Measurements from ENCODE around the gene STPG4. TPM values are rescaled to one million over a fixed set of nuclear protein-coding genes. Genes with fewer than 3 reads are reported as not detected.
A peak's percentile ranks its signal among the peaks of the same experiment; 100 is the strongest.

Gene STPG4
- total RNA-seq, 4 donors from 2014 or later, result not detected

GRCh38 chr2:47181176-47181575 is 26.1 kb upstream of the STPG4 start:
- Histone ChIP-seq H3K9me3 (no peaks in the 10 kb centered on the region), H3K27me3 (no peaks in the 10 kb centered on the region), H3K36me3 (no peaks in the 10 kb centered on the region), H3K4me1 (peaks cover 0 to 7% (median 6%) of the 10 kb centered on the region in 4 donors), H3K4me3 (no peak overlapping the region), H3K27ac (replicated peaks in 1 of 4) (no peak overlapping the region)
- WGBS, result 96% methylated on average over 1 of the region's 1 CpG
- intact Hi-C loops (cut with DNase I), result no loop called here
- no peak for DNase-seq (ENCODE audit: extremely low spot score)
- TF ChIP-seq POLR2AphosphoS5 (IDR thresholded peaks at IDR 0.05), result no peak
- no peak for TF ChIP-seq EP300 (IDR thresholded peaks at IDR 0.05)
- TF ChIP-seq POLR2A (IDR thresholded peaks at IDR 0.05; ENCODE audit: low read depth), result no peak
- no peak for TF ChIP-seq CTCF (IDR thresholded peaks at IDR 0.05)

- H3K4me1 ChIP-seq, result peaks cover 0 to 7% (median 6%) of the 10 kb centered on the region in 4 donors
- TF ChIP-seq POLR2A (IDR thresholded peaks at IDR 0.05; ENCODE audit: low read depth) (no peak), CTCF (IDR thresholded peaks at IDR 0.05) (no peak), POLR2AphosphoS5 (IDR thresholded peaks at IDR 0.05) (no peak), EP300 (IDR thresholded peaks at IDR 0.05) (no peak)
- H3K36me3 ChIP-seq, result no peaks in the 10 kb centered on the region
- H3K4me3 ChIP-seq, result no peak overlapping the region
- no peak for DNase-seq (ENCODE audit: extremely low spot score)
- 97% methylated on average over 1 of the region's 1 CpG for WGBS
- intact Hi-C loops (cut with DNase I), result no loop called here
- no peaks in the 10 kb centered on the region for H3K27me3 ChIP-seq
- H3K9me3 ChIP-seq, result no peaks in the 10 kb centered on the region
- no peak overlapping the region for H3K27ac ChIP-seq (replicated peaks in 1 of 4)
Measured at GRCh38 chr2:47180531-47180930, 25.4 kb upstream of the STPG4 start.

GRCh38 chr2:47179388-47179787 is 24.3 kb upstream of the STPG4 start:
- no peak for TF ChIP-seq POLR2AphosphoS5 (IDR thresholded peaks at IDR 0.05)
- TF ChIP-seq CTCF (IDR thresholded peaks at IDR 0.05), result no peak
- Histone ChIP-seq H3K36me3 (no peaks in the 10 kb centered on the region), H3K4me1 (peaks cover 1 to 7% (median 6%) of the 10 kb centered on the region in 4 donors), H3K27me3 (no peaks in the 10 kb centered on the region), H3K9me3 (no peaks in the 10 kb centered on the region), H3K27ac (replicated peaks in 1 of 4) (no peak overlapping the region), H3K4me3 (no peak overlapping the region)
- no peak for DNase-seq (ENCODE audit: extremely low spot score)
- intact Hi-C loops (cut with DNase I), result no loop called here
- 82% methylated on average over 6 of the region's 6 CpGs for WGBS

- H3K4me3 ChIP-seq, result no peak overlapping the region
- no peaks in the 10 kb centered on the region for H3K36me3 ChIP-seq
- peaks cover 12 to 16% (median 14%) of the 10 kb centered on the region in 4 donors for H3K4me1 ChIP-seq
- WGBS, result 89% methylated on average over 6 of the region's 6 CpGs
- DNase-seq (ENCODE audit: extremely low spot score), result no peak
- no peak overlapping the region for H3K27ac ChIP-seq (replicated peaks in 1 of 4)
- intact Hi-C loops (cut with DNase I), result no loop called here
- TF ChIP-seq CTCF (IDR thresholded peaks at IDR 0.05) (no peak), EP300 (IDR thresholded peaks at IDR 0.05) (no peak), POLR2A (IDR thresholded peaks at IDR 0.05; ENCODE audit: low read depth) (no peak), POLR2AphosphoS5 (IDR thresholded peaks at IDR 0.05) (no peak)
- no peaks in the 10 kb centered on the region for H3K27me3 ChIP-seq
- H3K9me3 ChIP-seq, result no peaks in the 10 kb centered on the region
Measured at GRCh38 chr2:47178341-47178740, 23.2 kb upstream of the STPG4 start.

GRCh38 chr2:47177043-47177565 is 22.0 kb upstream of the STPG4 start:
- Histone ChIP-seq H3K4me3 (peak overlapping the region; percentile 78 to 95 (median 84)), H3K27ac (replicated peaks in 1 of 4) (peak overlapping the region; percentile 97 to 100 (median 99)), H3K9me3 (no peaks in the 10 kb centered on the region), H3K36me3 (no peaks in the 10 kb centered on the region), H3K27me3 (no peaks in the 10 kb centered on the region), H3K4me1 (peaks cover 24 to 28% (median 27%) of the 10 kb centered on the region in 4 donors)
- 11% methylated on average over 16 of the region's 16 CpGs for WGBS
- no peak for DNase-seq (ENCODE audit: extremely low spot score)
- TF ChIP-seq POLR2A (IDR thresholded peaks at IDR 0.05; ENCODE audit: low read depth) (no peak), EP300 (IDR thresholded peaks at IDR 0.05) (no peak), CTCF (IDR thresholded peaks at IDR 0.05) (no peak), POLR2AphosphoS5 (IDR thresholded peaks at IDR 0.05) (no peak)
- intact Hi-C loops (cut with DNase I), result no loop called here

All from esophagus muscularis mucosa (tissue), 4 donors.